CD1c-positive myeloid dendritic cell (primary cell): Measurements from ENCODE around the gene SYNPR.
"Not testable (repeated sequence)": the region's sequence is repeated elsewhere in the genome, so short reads cannot be mapped to it uniquely, and the experiment has no call there.

Source experiments
- DNase-seq: peaks from one replicate; pipeline ENCODE4 v3.0.0-alpha.2; 2016; ENCODE audit errors: extremely low spot score

SYNPR gene

DNA sequence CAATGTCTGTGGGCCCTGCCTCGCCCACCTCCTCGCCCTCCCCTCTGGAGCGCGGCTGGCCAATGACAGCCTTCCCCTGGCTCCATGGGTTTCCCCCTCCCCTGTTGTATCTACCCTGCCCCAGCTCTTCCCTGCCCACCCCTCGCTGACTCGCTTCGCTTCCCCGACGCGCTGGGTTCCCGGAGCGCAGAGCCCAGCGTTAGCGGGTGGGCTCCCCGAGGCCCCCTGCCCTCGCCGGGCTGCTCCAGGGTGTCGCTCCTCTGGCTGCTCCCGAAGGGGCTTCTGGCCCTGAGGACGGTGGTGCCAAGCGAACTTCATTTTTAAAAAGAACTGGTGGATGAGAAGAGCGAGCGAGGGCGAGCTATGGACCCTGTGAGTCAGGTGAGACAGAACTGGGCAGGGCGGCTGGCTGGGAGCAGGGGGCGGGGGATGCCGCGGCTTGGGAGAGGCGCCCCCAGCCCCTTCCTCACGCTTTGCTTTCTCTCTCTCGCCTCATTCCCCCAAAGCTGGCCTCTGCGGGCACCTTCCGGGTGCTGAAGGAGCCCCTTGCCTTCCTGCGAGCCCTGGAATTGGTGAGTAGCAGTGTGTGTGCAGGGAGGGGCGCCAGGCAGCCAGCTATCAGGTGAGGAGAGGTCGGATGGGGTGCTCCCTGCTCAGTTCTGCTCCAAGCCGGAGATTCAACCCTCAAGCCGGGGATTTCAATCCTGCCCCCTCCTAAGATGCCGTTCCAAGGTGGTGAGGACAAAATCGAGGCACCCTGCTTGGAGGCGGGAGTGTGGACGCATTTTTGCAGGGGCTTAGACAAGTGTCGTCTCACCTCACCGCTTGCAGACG, at the start of gene SYNPR:
Gene SYNPR, plus strand, starts transcription at position 138 of the 834 bp plus-strand sequence.
- DNase-seq: no peak

DNA sequence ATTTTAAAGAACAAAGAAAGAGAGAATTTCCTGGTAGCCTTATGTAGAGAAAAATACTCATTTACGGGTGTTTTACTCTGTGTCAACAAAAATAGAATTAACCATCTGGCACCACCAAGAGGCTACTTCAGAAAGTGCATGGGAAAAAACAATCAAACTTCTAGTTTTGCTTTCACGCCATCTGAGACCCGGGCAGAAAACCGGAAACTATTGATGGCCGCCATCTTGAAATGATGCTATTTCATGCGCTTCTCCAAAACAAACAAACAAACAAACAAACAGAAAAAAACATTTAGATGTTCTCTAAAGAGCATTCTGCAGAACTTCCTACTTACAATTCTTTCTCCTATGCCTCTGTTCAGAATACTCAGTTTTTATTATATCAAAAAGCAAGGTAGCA, 49.4 kb upstream of the SYNPR start:
- DNase-seq: no peak

DNA sequence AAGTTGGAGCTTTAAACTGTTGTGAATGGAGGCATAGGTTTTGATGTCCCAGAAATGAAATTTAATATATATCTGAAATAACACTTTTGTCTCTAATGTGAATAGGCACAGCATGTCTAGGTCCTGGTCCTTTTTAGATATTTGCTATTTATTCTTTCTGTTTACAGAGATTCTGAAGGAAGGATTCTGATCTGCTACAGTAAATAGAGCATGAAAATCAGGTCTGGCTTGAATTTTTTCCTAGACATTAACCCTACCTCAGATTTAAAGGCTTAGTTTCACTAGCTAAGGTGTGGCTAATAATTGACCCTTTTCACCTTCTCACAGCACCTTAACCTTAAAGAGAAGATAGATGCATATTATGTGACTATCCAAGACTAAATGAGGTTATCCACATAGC, 48.0 kb upstream of the SYNPR start:
- DNase-seq: no peak

GRCh38 chr3:63231643-63232042, 46.5 kb upstream of the SYNPR start:
- no peak for DNase-seq

- no peak for DNase-seq
Measured at GRCh38 chr3:63232764-63233396, 45.2 kb upstream of the SYNPR start.

DNA sequence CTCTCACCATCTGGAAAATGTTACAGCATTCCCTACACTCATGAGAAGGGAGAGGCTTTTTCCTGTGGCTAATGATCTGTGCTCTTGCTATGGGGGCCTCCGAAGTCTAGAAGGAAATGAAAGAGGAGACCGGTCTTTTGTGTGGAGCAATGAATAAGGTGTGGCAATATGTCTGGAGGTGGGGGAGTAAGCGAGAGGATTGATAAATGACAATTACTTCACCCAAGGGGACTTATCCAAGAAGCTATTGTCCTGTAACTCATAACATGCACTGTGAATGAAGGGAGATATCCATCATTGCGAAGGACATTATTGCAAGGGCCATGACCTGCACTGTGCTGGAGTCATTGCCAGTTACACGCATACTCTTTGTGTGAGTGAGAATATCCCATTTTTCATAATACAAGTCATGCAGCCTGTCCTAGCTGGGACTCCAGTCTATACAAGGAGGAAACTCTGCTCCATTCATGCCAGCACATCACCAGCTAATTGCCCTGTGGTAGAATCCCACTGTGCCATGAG, 37.7 kb upstream of the SYNPR start:
- DNase-seq: no peak

DNA sequence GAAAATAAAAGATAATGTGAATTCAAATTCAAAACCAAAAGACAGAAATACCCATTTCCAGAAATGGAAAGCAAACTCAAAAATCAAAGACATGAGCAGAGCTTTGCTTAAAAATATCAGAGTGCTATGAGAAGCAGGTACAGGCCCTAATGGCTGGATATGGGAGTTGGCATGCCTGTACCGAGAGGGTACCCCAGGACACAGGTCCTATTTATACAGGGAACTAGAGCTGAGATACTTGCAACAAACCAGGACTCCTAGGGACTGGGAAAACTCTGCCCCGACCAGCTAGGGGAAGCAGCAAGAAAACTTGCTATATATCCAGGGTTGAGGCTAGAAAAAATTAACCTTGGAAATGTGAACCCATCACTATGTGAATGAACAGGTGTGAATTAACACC, 36.0 kb upstream of the SYNPR start:
- no peak for DNase-seq

GRCh38 chr3:63244486-63244885, 33.6 kb upstream of the SYNPR start:
- no peak for DNase-seq

- DNase-seq: no peak
Measured at GRCh38 chr3:63245726-63246241, 32.3 kb upstream of the SYNPR start.

DNA sequence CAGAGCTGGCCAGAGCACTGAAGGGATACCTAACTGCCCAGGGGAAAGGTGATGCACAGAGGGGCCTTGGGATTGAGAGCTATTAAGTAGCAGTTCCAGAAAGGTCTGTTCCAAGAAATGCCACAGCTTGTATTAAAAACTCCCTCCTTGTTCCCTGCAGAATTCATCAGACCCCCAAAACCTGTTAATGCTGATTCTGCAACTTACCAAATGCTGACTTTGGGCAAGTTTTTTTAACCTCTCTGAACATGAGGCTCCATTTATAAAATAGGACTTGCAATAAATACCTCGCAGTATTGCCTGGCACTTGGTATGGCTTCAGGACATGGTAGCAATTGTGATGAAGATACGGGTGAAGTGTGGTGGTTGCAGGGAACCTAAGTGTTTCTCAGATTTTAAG, 30.1 kb upstream of the SYNPR start:
- DNase-seq: no peak

- no peak for DNase-seq
Measured at GRCh38 chr3:63251499-63251898, 26.6 kb upstream of the SYNPR start.

DNA sequence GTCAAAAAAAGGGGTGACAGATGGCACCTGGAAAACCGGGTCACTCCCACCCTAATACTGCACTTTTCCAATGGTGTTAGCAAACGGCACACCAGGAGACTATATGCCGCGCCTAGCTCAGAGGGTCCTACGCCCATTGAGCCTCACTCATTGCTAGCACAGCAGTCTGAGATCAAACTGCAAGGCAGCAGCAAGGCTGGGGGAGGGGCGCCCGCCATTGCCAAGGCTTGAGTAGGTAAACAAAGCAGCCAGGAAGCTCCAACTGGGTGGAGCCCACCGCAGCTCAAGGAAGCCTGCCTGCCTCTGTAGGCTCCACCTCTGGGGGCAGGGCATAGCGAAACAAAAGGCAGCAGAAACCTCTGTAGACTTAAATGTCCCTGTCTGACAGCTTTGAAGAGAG, 22.3 kb upstream of the SYNPR start:
- not testable (repeated sequence) for DNase-seq

DNA sequence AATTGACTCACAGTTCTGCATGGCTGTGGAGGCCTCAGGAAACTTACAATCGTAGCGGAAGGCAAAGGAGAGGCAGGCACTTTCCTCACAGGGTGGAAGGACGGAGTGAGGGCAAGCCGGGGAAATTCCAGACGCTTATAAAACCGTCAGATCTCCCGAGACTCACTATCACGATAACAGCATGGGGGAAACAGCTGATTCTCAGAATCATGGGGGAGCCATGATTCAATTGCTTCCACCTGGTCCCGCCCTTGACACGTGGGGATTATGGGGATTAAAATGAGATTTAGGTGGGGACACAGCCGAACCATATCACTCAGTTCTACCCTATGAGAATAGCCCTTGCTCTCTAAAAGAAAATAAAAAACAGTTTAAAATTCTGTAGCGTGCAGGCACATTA, 13.4 kb upstream of the SYNPR start:
- no peak for DNase-seq

GRCh38 chr3:63274359-63274758, 3.7 kb upstream of the SYNPR start:
- DNase-seq: no peak

DNA sequence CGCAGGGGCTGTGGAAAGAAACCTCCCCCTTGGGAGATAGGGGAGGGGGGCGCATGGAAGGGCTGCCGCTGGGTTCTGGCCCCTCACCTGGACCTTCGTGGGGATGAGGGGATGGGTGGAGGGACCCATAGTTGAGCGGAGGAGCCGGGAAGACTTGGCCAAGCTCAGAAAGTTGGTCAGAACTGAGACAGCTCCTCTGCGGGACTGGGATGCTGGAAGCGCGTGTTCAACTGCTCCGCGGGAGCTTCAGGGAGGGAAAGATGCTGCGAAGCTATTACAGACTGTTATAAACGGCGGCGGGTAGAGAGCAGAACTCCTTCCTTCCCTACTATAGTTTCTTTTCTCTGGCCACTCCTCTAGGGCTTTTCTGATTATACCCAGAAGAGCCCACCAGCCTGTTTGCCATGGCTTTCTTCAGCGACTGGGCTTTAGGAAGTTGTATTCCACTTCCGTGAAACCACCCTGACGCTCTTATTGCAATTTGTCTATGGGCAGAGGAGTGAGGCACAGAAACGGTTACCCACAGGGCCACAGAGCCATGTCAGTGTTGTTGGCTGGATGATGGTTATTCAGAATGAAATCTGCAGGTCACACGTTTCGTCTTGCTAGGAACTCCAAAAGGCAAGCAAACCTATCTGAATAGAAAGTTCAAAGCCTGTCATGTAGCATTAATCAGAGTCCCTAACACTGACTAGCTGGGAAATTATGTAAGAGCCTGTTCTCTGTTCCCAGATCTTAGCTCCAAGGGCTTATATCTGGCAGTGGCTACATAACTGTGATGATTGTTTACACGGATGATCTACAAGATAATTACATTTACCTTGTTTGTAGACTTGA, 1.1 kb downstream of the SYNPR start:
- no peak for DNase-seq

GRCh38 chr3:63287610-63288009, 9.5 kb downstream of the SYNPR start:
- no peak for DNase-seq

- no peak for DNase-seq
Measured at GRCh38 chr3:63290686-63291085, 12.6 kb downstream of the SYNPR start.

- DNase-seq: no peak
Measured at GRCh38 chr3:63294332-63294731, 16.2 kb downstream of the SYNPR start.

DNA sequence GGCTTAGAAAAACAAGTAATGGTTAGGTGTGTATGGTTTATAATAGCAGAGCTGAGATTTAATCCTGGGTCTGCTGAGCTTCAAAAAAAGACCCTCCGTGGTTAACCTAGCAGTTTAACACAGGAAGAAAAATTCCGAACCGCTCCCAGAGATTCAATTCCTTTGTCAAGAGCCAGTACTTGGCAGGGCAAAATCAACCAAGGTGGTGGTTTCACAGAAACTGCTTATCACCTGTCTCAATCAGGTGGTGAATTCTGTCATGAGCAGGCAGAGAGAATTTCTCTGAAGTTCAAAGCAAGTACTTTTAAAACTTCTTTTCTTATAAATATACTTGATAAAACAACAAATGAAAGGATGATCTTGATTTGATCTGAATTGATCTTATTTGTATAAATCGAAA, 17.2 kb downstream of the SYNPR start:
- DNase-seq: no peak

DNA sequence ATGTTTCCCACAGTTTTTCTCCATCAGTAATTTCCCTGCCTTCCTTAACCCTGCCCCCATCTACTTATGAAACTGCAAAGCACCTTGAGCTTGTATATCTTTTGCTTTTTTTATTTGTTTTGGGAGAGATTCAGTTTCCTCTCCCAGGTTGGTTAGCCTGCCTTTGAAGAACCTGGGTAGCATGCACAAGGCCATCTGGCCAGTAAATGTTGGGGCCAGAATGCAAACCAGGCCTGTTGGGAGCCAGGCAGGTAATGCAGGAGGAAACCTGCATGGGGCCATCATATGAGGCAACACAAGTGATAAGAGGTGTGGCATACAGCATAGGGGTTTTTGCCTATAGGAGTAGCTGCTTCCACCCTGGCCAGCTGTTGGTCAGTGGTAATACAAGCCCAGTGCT, 17.7 kb downstream of the SYNPR start:
- no peak for DNase-seq

DNA sequence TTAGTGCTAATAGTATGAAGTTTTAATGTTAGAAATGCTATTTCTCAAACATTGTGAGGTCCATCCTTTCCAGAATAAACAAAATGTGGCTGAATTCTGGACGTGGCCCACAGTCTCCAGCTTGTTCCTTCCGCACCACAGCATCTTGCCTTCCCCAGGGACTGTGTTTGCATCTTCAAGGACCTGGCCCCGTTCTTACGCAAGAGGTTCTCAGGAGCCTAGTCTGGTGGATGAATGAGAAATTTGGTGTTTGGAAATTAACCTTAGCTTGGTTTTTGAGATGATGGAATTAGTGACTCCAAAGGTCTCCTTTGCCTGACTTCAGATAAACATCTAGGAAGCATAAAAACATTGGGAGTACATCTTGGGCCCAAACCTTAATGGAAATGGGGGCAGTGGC, 18.1 kb downstream of the SYNPR start:
- DNase-seq: no peak

DNA sequence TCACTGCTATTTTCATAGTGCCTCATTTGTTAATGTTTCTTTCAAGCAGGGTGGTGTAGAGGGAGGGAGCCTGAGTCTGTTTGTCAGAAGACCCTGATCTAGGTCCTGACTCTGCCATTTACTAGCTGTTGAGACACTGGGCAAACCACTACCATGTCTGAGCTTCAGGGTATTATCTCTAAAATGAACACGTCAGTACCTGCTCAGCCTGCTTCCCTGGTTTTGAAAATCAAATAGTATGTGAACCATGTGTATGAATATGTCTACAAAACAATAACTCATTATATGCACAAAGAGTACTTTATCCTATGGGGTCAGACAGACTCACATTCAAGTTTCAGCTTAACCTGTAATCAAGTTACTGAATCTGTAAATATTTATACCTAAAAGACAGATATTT, 25.1 kb downstream of the SYNPR start:
- no peak for DNase-seq
